ENCODE results near the gene EPHA2. TPM values are rescaled to one million over a fixed set of nuclear protein-coding genes. Genes with fewer than 3 reads are reported as not detected.

EPHA2 gene
- total and polyA plus RNA-seq, 8 donors = 6.5 to 17.1 (median 11.0) TPM

DNA sequence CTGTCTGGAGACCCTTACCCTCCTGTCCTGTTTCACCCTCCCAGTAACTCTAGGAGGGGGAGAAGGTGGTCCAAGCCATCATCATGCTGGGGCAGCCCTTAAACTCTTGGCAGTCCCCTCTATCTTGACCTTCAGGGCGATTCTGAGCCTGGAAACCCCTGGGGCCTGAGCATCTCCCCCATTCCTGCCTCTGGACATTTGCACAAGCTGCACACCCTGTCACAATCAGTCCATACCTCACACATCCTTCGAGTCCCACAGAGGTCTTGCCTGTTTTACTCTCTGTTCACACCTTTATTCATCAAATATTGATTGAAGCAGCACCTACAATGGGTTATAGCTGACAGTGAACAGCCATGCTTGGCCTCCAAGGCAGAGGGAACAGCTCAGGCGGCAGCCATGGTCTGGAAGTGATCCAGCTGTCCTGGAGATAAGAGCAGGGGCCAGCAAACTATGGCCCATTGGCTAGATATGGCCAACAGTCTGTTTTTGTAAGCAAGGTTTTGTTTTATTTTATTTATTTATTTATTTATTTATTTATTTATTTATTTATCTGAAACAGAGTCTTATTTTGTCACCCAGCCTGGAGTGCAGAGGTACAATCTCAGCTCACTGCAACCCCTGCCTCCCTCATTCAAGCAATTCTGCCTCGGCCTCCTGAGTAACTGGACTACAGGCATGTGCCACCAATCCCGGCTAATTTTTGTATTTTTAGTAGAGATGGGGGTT lies 75.3 kb downstream of the EPHA2 start:
- FAIRE-seq (no peak), DNase-seq (peak in 2 of 6 donors; percentile 48 to 72), ATAC-seq (peak in 1 of 4 donors; percentile 36)
- no peak overlapping the region for H3K27ac ChIP-seq
- H3K9me3 ChIP-seq = no peaks in the 10 kb centered on the region
- intact Hi-C loops (cut with DNase I) = loop anchor here in 1 of 3 donors (2.0 kb wide), 1 partner anchor 110 kb away; no protein-coding TSS in a partner anchor
- TF ChIP-seq, protein P1, sequence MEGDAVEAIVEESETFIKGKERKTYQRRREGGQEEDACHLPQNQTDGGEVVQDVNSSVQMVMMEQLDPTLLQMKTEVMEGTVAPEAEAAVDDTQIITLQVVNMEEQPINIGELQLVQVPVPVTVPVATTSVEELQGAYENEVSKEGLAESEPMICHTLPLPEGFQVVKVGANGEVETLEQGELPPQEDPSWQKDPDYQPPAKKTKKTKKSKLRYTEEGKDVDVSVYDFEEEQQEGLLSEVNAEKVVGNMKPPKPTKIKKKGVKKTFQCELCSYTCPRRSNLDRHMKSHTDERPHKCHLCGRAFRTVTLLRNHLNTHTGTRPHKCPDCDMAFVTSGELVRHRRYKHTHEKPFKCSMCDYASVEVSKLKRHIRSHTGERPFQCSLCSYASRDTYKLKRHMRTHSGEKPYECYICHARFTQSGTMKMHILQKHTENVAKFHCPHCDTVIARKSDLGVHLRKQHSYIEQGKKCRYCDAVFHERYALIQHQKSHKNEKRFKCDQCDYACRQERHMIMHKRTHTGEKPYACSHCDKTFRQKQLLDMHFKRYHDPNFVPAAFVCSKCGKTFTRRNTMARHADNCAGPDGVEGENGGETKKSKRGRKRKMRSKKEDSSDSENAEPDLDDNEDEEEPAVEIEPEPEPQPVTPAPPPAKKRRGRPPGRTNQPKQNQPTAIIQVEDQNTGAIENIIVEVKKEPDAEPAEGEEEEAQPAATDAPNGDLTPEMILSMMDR (IDR thresholded peaks at IDR 0.05) = no peak
- WGBS, 2 donors = 63 to 66% methylated on average over 5 of the region's 5 CpGs
- no peaks in the 10 kb centered on the region for H3K27me3 ChIP-seq
- no peak overlapping the region for H3K4me3 ChIP-seq
- H3K36me3 ChIP-seq = no peaks in the 10 kb centered on the region
- no peaks in the 10 kb centered on the region for H3K4me1 ChIP-seq

DNA sequence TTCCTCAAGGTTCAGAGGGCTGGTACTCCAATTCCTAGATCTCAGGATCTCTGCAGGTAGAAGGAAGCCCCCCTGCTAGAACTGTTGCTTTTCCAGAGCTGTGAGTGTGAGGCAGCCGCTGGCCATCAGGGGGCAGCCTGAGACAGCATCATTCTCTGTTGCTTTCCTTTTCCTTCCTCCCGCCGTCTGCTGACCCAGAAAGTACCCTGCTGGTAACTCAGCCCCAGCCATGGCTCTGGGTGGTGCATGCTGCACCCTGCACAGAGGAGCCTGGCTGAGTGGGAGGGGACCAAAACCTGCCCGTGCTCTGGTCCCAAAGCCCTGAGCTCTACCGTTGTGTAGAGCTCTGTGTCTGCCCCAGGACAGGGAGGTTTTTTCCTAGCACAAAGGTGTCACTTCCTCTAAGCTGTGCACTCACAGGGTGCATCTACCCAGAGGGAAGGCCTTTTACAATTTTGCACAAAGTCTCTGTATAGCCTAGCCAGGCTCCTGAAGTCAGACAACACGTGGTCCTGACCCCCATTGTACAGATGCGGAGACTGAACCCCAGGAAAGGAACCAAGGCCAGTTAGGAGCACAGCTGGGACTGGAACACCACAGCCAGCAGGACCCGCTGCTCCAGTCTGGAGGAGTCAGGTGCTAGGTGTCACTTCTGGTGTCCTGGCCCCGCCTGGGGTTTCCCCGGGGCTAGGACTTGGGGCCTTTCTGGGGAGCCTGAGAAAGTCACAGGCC lies 76.8 kb downstream of the EPHA2 start:
- H3K36me3 ChIP-seq = no peaks in the 10 kb centered on the region
- H3K9me3 ChIP-seq = no peaks in the 10 kb centered on the region
- FAIRE-seq (no peak), DNase-seq (peak; percentile 72 to 86 (median 80)), ATAC-seq (peak; percentile 65 to 87 (median 83))
- TF ChIP-seq, protein P1 (IDR thresholded peaks at IDR 0.05) = peak; percentile 69 to 86 (median 82)
- whole genome bisulfite sequencing, 2 donors = 30 to 33% methylated on average over 10 of the region's 10 CpGs
- H3K4me1 ChIP-seq = no peaks in the 10 kb centered on the region
- no peak overlapping the region for H3K4me3 ChIP-seq
- intact Hi-C loops (cut with DNase I) = loop anchor here (5.0 to 10.0 kb wide), 3 partner anchors 113 to 283 kb away; no protein-coding TSS in a partner anchor
- H3K27ac ChIP-seq = no peak overlapping the region
- H3K27me3 ChIP-seq = no peaks in the 10 kb centered on the region

- DNase-seq = peak in 1 of 6 donors; percentile 40
- peaks cover 0 to 3% (median 0%) of the 10 kb centered on the region in 3 donors for H3K4me1 ChIP-seq
- WGBS, 2 donors = 77 to 78% methylated on average over 12 of the region's 12 CpGs
- TF ChIP-seq, protein P1 (IDR thresholded peaks at IDR 0.05) = no peak
- H3K36me3 ChIP-seq = no peaks in the 10 kb centered on the region
- no peaks in the 10 kb centered on the region for H3K9me3 ChIP-seq
- intact Hi-C loops (cut with DNase I) = loop anchor here (5.0 to 10.0 kb wide), 3 partner anchors 115 to 285 kb away; no protein-coding TSS in a partner anchor
- H3K27ac ChIP-seq = no peak overlapping the region
- no peaks in the 10 kb centered on the region for H3K27me3 ChIP-seq
- FAIRE-seq = no peak
- no peak overlapping the region for H3K4me3 ChIP-seq
- ATAC-seq = no peak
Observed at GRCh38 chr1:16077406-16078245, 78.2 kb downstream of the EPHA2 start.

DNA sequence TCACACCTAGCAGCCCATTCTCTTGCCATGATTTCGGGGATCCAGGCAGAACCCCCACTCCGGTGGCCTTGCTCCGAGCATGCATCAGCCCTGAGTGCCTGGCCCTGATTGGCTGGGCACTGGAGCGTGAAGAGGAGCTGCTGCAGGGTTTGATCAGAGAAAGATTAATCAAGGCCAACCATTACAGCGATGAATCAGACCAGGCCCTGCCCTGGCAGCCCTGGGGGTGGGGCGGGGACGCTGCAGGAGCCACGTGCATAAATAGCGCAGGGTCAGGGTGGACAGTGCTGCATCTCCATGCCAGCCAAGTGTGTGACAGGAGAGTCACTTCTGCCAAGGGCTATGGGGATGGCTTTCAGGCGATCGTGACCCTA lies 79.0 kb downstream of the EPHA2 start:
- FAIRE-seq (no peak), ATAC-seq (peak in 2 of 4 donors; percentile 1 to 3), DNase-seq (peak in 1 of 6 donors; percentile 40)
- Histone ChIP-seq H3K36me3 (no peaks in the 10 kb centered on the region), H3K27me3 (no peaks in the 10 kb centered on the region), H3K9me3 (no peaks in the 10 kb centered on the region), H3K4me1 (peaks cover 0 to 3% (median 0%) of the 10 kb centered on the region in 3 donors), H3K4me3 (no peak overlapping the region), H3K27ac (no peak overlapping the region)
- intact Hi-C loops (cut with DNase I) = loop anchor here (5.0 to 10.0 kb wide), 3 partner anchors 115 to 285 kb away; no protein-coding TSS in a partner anchor
- 73 to 78% methylated on average over 11 of the region's 11 CpGs for WGBS, 2 donors
- TF ChIP-seq, protein P1 (IDR thresholded peaks at IDR 0.05) = no peak

Measured in pancreas (tissue), 10 donors.